GM23338 (cell line): Measurements from ENCODE around the gene ANKLE2. TPM values are rescaled to one million over a fixed set of nuclear protein-coding genes. Genes with fewer than 3 reads are reported as not detected.

Experiments used
- ATAC-seq: fragments of 200-7000 bp; cut with Tn5 transposase; 3 replicates; pipeline ENCODE4 v1.9.1; 2020
- DNase-seq: peaks from one replicate; pipeline ENCODE4 v3.0.0-alpha.2; 2015; ENCODE audit warnings: low spot score
- H2AFZ ChIP-seq: fragments of 200-600 bp; sonication (generic); 2 replicates; pipeline ENCODE4 v1.8.0; 2016; ENCODE audit warnings: antibody characterized with exemption, mild to moderate bottlenecking, moderate library complexity
- H3F3A ChIP-seq: fragments of 200-600 bp; sonication (generic); replicated peaks from 2 replicates; pipeline ENCODE4 v1.8.0; 2017; ENCODE audit warnings: antibody characterized with exemption, mixed run types, low read depth
- H3K27ac ChIP-seq: fragments of 200-600 bp; sonication (generic); 2 replicates; pipeline ENCODE4 v1.6.1; 2016; ENCODE audit warnings: low read depth
- H3K27me3 ChIP-seq: fragments of 200-600 bp; sonication (generic); 2 replicates; pipeline ENCODE4 v1.8.0; 2016; ENCODE audit warnings: mild to moderate bottlenecking, mixed run types, moderate library complexity; ENCODE audit not compliant: insufficient read depth
- H3K36me3 ChIP-seq: fragments of 200-600 bp; sonication (generic); 2 replicates; pipeline ENCODE4 v1.8.0; 2016; ENCODE audit warnings: mild to moderate bottlenecking; ENCODE audit not compliant: insufficient read depth
- H3K4me1 ChIP-seq: fragments of 200-600 bp; sonication (generic); 2 replicates; pipeline ENCODE4 v1.8.0; 2016; ENCODE audit warnings: mild to moderate bottlenecking, moderate library complexity; ENCODE audit not compliant: insufficient read depth
- H3K4me2 ChIP-seq: fragments of 200-600 bp; sonication (generic); 2 replicates; pipeline ENCODE4 v1.7.1; 2017; ENCODE audit warnings: mixed run types
- H3K4me3 ChIP-seq: fragments of 200-600 bp; sonication (generic); 2 replicates; pipeline ENCODE4 v1.6.1; 2016; ENCODE audit warnings: mixed run types
- H3K79me2 ChIP-seq: fragments of 200-600 bp; sonication (generic); replicated peaks from 2 replicates; pipeline ENCODE4 v1.8.0; 2017; ENCODE audit warnings: mild to moderate bottlenecking; ENCODE audit not compliant: insufficient read depth
- H3K9me2 ChIP-seq: fragments of 200-600 bp; sonication (generic); 2 replicates; pipeline ENCODE4 v1.8.0; 2017; ENCODE audit not compliant: insufficient read depth
- H4K20me1 ChIP-seq: fragments of 200-600 bp; sonication (generic); replicated peaks from 2 replicates; pipeline ENCODE4 v1.8.0; 2017; ENCODE audit warnings: mild to moderate bottlenecking; ENCODE audit not compliant: insufficient read depth
- H3K27ac Mint-ChIP-seq: 2 replicates; pipeline ENCODE4 v1.8.0; 2020; ENCODE audit warnings: inconsistent platforms, mild to moderate bottlenecking, moderate library complexity, mixed read lengths
- H3K27me3 Mint-ChIP-seq: 3 replicates; pipeline ENCODE4 v1.8.0; 2022; ENCODE audit warnings: low read depth, mild to moderate bottlenecking, moderate library complexity, mixed read lengths, inconsistent platforms; ENCODE audit not compliant: insufficient read depth, poor library complexity
- H3K36me3 Mint-ChIP-seq: 3 replicates; pipeline ENCODE4 v1.8.0; 2021; ENCODE audit warnings: low read depth, mild to moderate bottlenecking, inconsistent platforms, moderate library complexity, mixed read lengths
- H3K4me1 Mint-ChIP-seq: 3 replicates; pipeline ENCODE4 v1.8.0; 2020; ENCODE audit warnings: mild to moderate bottlenecking, inconsistent platforms, mixed read lengths
- H3K4me3 Mint-ChIP-seq: 3 replicates; pipeline ENCODE4 v1.8.0; 2021; ENCODE audit warnings: moderate library complexity, mild to moderate bottlenecking, inconsistent platforms, mixed read lengths
- H3K9me3 Mint-ChIP-seq: 3 replicates; pipeline ENCODE4 v1.8.0; 2020; ENCODE audit warnings: moderate library complexity, mild to moderate bottlenecking, inconsistent platforms, mixed read lengths
- CREB1 ChIP-seq: fragments of 250-450 bp; sonication (Bioruptor Pico); IDR thresholded peaks from 2 replicates; pipeline ENCODE4 v1.5.0; 2020; ENCODE audit warnings: low read depth, mild to moderate bottlenecking, moderate library complexity
- EZH2 ChIP-seq: fragments of 200-600 bp; sonication (generic); IDR thresholded peaks from one replicate; pipeline ENCODE4 v1.8.0; 2017; ENCODE audit warnings: antibody characterized with exemption, mild to moderate bottlenecking, low read depth; ENCODE audit not compliant: unreplicated experiment
- EZH2phosphoT487 ChIP-seq: fragments of 200-600 bp; sonication (generic); IDR thresholded peaks from one replicate; pipeline ENCODE4 v1.8.1; 2018; ENCODE audit warnings: antibody characterized with exemption; ENCODE audit not compliant: unreplicated experiment
- JUNB ChIP-seq: IDR thresholded peaks from one replicate; pipeline ENCODE4 v1.6.1; 2016; ENCODE audit warnings: antibody characterized with exemption; ENCODE audit not compliant: unreplicated experiment
- NANOG ChIP-seq: IDR thresholded peaks from 2 replicates; pipeline ENCODE4 v1.6.1; 2016; ENCODE audit warnings: antibody characterized with exemption, borderline replicate concordance
- POLR2AphosphoS5 ChIP-seq: IDR thresholded peaks from 2 replicates; pipeline ENCODE4 v1.6.1; 2016; ENCODE audit warnings: antibody characterized with exemption, low read depth
- REST ChIP-seq: IDR thresholded peaks from one replicate; pipeline ENCODE4 v1.6.1; 2018; ENCODE audit warnings: antibody characterized with exemption; ENCODE audit not compliant: unreplicated experiment
- STAT1 ChIP-seq: IDR thresholded peaks from one replicate; pipeline ENCODE4 v1.6.1; 2016; ENCODE audit warnings: antibody characterized with exemption; ENCODE audit not compliant: unreplicated experiment
- ZNF114 ChIP-seq: fragments of 250-450 bp; sonication (Bioruptor Pico); IDR thresholded peaks from 2 replicates; pipeline ENCODE4 v1.5.0; 2020; ENCODE audit warnings: mild to moderate bottlenecking, moderate library complexity
- ZNF331 ChIP-seq: fragments of 250-450 bp; sonication (Bioruptor Pico); IDR thresholded peaks from 2 replicates; pipeline ENCODE4 v1.5.0; 2020; ENCODE audit warnings: low read depth, mild to moderate bottlenecking, moderate library complexity
- polyA plus RNA-seq: library from polyadenylated mRNA; unstranded; fragments of >200 nt; fragmentation: Nextera tagmentation; extraction: Ambion mirVana; gene quantifications from 2 replicates; pipeline ENCODE4 v1.2.1, GENCODE V29; 2016
- total RNA-seq: library from RNA; depleted of rRNA; stranded (reverse); fragments of >200 nt; shearing (Covaris generic); gene quantifications from 2 replicates; pipeline ENCODE4 v1.2.3, GENCODE V29; 2014
- TF ChIP-seq, protein P1 (sequence below): fragments of 250-450 bp; sonication (Bioruptor Pico); IDR thresholded peaks from 2 replicates; pipeline ENCODE4 v1.5.0; 2020; ENCODE audit warnings: mild to moderate bottlenecking, moderate library complexity
- TF ChIP-seq, protein P2 (sequence below): IDR thresholded peaks from 2 replicates; pipeline ENCODE4 v1.6.1; 2016; ENCODE audit warnings: antibody characterized with exemption
- TF ChIP-seq, protein P3 (sequence below), 2 experiments: fragments of 200-600 bp in 1 of 2; sonication (generic) in 1 of 2; conservative IDR thresholded peaks; 2 replicates each; pipeline versions ENCODE4 v1.5.1 to v1.6.1; 2016 to 2017; ENCODE audit warnings: antibody characterized with exemption in 2 of 2, low read depth in 2 of 2, mild to moderate bottlenecking in 2 of 2, moderate library complexity in 1 of 2

Gene ANKLE2
- total and polyA plus RNA-seq, 2 experiments from 2014 or later: 27.2 to 63.7 TPM

- TF ChIP-seq, protein P1, sequence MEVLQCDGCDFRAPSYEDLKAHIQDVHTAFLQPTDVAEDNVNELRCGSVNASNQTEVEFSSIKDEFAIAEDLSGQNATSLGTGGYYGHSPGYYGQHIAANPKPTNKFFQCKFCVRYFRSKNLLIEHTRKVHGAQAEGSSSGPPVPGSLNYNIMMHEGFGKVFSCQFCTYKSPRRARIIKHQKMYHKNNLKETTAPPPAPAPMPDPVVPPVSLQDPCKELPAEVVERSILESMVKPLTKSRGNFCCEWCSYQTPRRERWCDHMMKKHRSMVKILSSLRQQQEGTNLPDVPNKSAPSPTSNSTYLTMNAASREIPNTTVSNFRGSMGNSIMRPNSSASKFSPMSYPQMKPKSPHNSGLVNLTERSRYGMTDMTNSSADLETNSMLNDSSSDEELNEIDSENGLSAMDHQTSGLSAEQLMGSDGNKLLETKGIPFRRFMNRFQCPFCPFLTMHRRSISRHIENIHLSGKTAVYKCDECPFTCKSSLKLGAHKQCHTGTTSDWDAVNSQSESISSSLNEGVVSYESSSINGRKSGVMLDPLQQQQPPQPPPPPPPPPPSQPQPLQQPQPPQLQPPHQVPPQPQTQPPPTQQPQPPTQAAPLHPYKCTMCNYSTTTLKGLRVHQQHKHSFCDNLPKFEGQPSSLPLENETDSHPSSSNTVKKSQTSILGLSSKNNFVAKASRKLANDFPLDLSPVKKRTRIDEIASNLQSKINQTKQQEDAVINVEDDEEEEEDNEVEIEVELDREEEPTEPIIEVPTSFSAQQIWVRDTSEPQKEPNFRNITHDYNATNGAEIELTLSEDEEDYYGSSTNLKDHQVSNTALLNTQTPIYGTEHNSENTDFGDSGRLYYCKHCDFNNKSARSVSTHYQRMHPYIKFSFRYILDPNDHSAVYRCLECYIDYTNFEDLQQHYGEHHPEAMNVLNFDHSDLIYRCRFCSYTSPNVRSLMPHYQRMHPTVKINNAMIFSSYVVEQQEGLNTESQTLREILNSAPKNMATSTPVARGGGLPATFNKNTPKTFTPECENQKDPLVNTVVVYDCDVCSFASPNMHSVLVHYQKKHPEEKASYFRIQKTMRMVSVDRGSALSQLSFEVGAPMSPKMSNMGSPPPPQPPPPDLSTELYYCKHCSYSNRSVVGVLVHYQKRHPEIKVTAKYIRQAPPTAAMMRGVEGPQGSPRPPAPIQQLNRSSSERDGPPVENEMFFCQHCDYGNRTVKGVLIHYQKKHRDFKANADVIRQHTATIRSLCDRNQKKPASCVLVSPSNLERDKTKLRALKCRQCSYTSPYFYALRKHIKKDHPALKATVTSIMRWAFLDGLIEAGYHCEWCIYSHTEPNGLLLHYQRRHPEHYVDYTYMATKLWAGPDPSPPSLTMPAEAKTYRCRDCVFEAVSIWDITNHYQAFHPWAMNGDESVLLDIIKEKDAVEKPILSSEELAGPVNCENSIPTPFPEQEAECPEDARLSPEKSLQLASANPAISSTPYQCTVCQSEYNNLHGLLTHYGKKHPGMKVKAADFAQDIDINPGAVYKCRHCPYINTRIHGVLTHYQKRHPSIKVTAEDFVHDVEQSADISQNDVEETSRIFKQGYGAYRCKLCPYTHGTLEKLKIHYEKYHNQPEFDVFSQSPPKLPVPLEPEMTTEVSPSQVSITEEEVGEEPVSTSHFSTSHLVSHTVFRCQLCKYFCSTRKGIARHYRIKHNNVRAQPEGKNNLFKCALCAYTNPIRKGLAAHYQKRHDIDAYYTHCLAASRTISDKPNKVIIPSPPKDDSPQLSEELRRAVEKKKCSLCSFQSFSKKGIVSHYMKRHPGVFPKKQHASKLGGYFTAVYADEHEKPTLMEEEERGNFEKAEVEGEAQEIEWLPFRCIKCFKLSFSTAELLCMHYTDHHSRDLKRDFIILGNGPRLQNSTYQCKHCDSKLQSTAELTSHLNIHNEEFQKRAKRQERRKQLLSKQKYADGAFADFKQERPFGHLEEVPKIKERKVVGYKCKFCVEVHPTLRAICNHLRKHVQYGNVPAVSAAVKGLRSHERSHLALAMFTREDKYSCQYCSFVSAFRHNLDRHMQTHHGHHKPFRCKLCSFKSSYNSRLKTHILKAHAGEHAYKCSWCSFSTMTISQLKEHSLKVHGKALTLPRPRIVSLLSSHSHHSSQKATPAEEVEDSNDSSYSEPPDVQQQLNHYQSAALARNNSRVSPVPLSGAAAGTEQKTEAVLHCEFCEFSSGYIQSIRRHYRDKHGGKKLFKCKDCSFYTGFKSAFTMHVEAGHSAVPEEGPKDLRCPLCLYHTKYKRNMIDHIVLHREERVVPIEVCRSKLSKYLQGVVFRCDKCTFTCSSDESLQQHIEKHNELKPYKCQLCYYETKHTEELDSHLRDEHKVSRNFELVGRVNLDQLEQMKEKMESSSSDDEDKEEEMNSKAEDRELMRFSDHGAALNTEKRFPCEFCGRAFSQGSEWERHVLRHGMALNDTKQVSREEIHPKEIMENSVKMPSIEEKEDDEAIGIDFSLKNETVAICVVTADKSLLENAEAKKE (CRISPR knock-in tag): no peak
- TF ChIP-seq EZH2 (no peak), NANOG (no peak), JUNB (no peak), EZH2phosphoT487 (no peak), STAT1 (no peak), CREB1 (CRISPR knock-in tag) (no peak), ZNF114 (no peak), ZNF331 (no peak), POLR2AphosphoS5 (no peak)
- TF ChIP-seq, protein P2, sequence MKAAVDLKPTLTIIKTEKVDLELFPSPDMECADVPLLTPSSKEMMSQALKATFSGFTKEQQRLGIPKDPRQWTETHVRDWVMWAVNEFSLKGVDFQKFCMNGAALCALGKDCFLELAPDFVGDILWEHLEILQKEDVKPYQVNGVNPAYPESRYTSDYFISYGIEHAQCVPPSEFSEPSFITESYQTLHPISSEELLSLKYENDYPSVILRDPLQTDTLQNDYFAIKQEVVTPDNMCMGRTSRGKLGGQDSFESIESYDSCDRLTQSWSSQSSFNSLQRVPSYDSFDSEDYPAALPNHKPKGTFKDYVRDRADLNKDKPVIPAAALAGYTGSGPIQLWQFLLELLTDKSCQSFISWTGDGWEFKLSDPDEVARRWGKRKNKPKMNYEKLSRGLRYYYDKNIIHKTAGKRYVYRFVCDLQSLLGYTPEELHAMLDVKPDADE: no peak
Measured at GRCh38 chr12:132801741-132802140, 40.1 kb upstream of the ANKLE2 start (continued).

DNA sequence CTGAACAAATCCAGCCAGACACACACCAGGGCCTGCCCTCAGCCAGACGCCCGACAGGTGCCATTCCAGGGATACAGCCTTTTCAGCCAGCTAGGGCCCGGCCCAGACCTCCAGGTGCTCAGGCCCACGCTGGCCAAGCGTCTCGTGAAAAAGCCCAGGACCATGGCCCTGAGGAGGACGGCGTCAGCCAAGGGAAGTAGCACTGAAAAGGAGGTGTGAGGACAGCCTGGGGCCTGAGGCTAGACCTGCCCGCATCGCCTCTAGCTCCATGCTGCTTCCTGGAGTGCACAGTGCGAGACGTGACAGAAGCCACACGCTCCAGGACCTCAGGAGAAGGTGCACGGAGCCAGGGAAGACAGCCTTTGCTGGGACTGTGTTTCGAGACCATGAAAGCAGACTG lies 37.2 kb upstream of the ANKLE2 start:
- Histone ChIP-seq H3K36me3 (peaks cover 15% of the 10 kb centered on the region; the same call in 1 of the 2 replicates), H3K27me3 (no peaks in the 10 kb centered on the region), H2AFZ (no peak overlapping the region), H3K4me1 (no peaks in the 10 kb centered on the region), H3K4me2 (no peak overlapping the region), H3K9me2 (no peaks in the 10 kb centered on the region), H3K27ac (no peak overlapping the region), H3K4me3 (no peak overlapping the region), H4K20me1 (peaks cover 2% of the 10 kb centered on the region), H3F3A (no peaks in the 10 kb centered on the region), H3K79me2 (no peaks in the 10 kb centered on the region)
- no peak overlapping the region for H3K27ac Mint-ChIP-seq
- no peak overlapping the region for H3K4me3 Mint-ChIP-seq
- H3K27me3 Mint-ChIP-seq: peaks cover 4% of the 10 kb centered on the region
- DNase-seq: no peak
- peaks cover 74% of the 10 kb centered on the region for H3K36me3 Mint-ChIP-seq
- no peak for ATAC-seq
- H3K4me1 Mint-ChIP-seq: no peaks in the 10 kb centered on the region
- no peaks in the 10 kb centered on the region for H3K9me3 Mint-ChIP-seq
- TF ChIP-seq POLR2AphosphoS5: no peak
- TF ChIP-seq EZH2phosphoT487: no peak
- no peak for TF ChIP-seq JUNB
- TF ChIP-seq, protein P3, sequence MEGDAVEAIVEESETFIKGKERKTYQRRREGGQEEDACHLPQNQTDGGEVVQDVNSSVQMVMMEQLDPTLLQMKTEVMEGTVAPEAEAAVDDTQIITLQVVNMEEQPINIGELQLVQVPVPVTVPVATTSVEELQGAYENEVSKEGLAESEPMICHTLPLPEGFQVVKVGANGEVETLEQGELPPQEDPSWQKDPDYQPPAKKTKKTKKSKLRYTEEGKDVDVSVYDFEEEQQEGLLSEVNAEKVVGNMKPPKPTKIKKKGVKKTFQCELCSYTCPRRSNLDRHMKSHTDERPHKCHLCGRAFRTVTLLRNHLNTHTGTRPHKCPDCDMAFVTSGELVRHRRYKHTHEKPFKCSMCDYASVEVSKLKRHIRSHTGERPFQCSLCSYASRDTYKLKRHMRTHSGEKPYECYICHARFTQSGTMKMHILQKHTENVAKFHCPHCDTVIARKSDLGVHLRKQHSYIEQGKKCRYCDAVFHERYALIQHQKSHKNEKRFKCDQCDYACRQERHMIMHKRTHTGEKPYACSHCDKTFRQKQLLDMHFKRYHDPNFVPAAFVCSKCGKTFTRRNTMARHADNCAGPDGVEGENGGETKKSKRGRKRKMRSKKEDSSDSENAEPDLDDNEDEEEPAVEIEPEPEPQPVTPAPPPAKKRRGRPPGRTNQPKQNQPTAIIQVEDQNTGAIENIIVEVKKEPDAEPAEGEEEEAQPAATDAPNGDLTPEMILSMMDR (conservative IDR thresholded peaks at IDR 0.05; ENCODE audit: low read depth in 2 of 2): no peak
- no peak for TF ChIP-seq NANOG
- no peak for TF ChIP-seq ZNF114
- no peak for TF ChIP-seq CREB1 (CRISPR knock-in tag)
- TF ChIP-seq REST: no peak
- no peak for TF ChIP-seq ZNF331
